Neural progenitor cell (in vitro differentiated cells): ENCODE results near the gene RNF220.

ENCODE experiments used
- EZH2 ChIP-seq: fragments of 200-600 bp; sonication (generic); IDR thresholded peaks from 2 replicates; pipeline ENCODE4 v1.6.1; 2017; ENCODE audit warnings: antibody characterized with exemption, mild to moderate bottlenecking, moderate library complexity
- EZH2phosphoT487 ChIP-seq: fragments of 200-600 bp; sonication (generic); IDR thresholded peaks from 2 replicates; pipeline ENCODE4 v1.6.1; 2017; ENCODE audit warnings: antibody characterized with exemption
- TF ChIP-seq, protein P1 (sequence below): fragments of 200-600 bp; sonication (generic); IDR thresholded peaks from 2 replicates; pipeline ENCODE4 v1.5.1; 2017; ENCODE audit warnings: antibody characterized with exemption, mild to moderate bottlenecking

DNA sequence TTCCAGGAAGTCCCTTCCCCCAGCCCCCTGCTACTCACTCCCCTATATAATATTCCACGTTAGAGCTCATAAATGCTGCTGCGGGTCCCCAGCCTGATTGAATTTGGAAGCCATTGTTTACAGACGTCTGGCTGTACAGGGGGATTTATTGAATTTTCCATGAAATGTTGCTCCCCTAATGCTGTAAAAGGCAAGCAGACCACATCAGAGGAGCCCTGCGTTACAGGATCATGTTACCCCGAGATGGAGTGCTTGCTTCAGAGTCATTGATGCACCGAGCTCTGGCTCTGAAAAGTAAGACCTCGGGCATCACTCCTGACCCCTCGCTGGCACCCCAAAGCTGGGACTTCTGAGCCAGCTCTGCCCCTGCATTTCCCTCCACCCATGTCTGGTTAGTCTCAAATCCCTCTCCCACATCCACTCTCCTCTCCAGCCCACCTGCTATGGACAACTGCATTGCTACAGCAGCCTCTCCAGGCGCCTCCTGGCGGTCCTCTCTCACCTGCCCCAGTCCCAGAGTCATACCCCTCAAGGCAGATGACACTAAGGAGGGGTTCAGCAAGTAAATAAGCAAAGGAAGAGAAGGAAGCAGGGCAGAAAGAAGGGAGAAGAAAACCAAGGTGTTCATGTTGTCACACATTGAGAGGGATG lies 141.5 kb downstream of the RNF220 start:
- TF ChIP-seq, protein P1, sequence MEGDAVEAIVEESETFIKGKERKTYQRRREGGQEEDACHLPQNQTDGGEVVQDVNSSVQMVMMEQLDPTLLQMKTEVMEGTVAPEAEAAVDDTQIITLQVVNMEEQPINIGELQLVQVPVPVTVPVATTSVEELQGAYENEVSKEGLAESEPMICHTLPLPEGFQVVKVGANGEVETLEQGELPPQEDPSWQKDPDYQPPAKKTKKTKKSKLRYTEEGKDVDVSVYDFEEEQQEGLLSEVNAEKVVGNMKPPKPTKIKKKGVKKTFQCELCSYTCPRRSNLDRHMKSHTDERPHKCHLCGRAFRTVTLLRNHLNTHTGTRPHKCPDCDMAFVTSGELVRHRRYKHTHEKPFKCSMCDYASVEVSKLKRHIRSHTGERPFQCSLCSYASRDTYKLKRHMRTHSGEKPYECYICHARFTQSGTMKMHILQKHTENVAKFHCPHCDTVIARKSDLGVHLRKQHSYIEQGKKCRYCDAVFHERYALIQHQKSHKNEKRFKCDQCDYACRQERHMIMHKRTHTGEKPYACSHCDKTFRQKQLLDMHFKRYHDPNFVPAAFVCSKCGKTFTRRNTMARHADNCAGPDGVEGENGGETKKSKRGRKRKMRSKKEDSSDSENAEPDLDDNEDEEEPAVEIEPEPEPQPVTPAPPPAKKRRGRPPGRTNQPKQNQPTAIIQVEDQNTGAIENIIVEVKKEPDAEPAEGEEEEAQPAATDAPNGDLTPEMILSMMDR: peak; percentile 21
- TF ChIP-seq EZH2 (no peak), EZH2phosphoT487 (no peak)
